HG03095 (cell line): ENCODE data around the gene ARRB1.

Experiments
- ATAC-seq: cut with Tn5 transposase; IDR thresholded peaks from one replicate; pipeline ENCODE4 v1.9.1; 2021; ENCODE audit warnings: moderate library complexity; ENCODE audit not compliant: unreplicated experiment

The ARRB1 gene

DNA sequence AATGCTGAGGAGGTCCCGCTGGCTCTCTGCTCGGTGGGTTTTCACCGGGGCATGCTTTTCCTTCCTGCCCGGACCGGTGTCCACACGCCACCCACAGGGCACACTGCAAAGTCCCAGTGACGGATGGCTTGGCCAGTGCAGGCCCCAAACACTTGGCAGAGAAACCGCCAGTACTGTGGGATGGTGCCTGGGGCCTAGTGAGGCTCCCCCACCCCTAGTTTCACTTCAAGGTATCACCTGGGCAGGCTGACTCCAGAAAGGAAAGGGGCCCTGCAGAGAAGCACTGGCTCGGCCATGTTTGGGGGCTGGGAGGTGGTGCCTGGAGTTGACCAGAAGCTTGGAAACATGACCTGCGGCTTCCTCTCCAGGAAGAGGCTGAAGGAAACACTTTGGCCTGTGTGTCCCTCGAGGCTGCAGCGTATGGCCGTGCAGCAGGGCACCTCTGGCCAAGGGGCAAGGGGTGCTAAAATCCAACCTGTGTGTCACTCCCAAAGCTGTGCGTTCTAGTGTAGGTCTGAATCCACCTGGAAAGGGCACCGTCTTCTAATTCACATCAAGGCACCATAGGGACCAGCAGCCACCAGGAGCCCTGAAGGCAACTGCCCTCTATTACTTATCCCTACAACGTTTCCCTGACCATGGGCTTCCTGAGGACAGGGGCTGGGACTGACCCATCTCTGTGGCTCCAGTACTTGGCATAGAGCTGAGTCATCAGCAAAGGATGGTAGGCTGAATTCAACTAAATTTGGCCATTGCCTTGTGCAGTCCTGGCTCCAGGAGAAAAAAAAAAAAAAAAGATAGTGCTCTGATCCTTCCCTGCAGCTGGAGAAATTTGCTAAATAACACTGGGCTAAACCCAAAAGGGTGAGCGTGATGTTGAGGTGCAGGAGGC, 88.3 kb downstream of the ARRB1 start:
- no peak for ATAC-seq

GRCh38 chr11:75262436-75262835, 89.0 kb downstream of the ARRB1 start:
- ATAC-seq, result no peak

DNA sequence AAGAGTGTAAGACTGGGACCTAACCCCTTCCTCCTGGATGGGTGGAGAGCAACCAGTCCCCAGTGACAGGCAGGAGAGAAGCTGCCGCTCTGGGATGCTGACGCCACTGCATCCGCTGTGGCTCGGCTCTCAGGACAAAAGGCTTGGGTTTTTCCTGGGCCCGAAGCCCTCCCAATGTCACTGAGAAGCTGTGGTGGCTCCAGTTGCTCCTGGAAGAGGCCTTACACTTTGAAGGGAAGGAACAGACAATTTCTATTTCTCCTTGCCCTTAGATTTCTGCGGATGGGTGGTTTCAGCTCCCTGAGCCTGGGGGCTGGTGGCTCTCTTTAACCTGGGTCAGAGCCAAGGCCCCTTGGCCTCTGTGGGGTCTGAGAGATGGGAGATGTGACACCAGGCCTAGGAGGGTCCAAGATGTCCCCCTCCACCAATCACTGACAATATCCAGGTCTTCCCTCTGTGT, 89.5 kb downstream of the ARRB1 start:
- no peak for ATAC-seq

- ATAC-seq, result no peak
Observed at GRCh38 chr11:75260396-75261170, 90.9 kb downstream of the ARRB1 start.

DNA sequence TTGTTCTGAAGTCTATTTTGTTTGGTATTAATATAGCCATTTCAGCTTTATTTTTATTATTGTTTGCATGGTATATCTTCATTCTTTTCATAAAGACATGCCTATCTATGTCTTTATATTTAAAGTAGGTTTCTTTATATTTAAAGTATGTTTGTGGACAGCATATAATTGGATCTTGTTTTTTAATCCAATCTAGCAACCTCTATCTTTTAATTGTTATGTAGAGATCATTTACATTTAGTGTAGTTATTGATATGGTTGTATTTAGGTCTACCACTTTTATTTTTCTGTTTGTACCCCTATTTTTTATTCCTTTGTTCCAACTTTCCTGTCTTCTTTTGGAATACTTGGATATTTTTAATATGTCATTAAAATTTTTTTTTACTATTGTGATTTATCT, 97.1 kb downstream of the ARRB1 start:
- no peak for ATAC-seq

DNA sequence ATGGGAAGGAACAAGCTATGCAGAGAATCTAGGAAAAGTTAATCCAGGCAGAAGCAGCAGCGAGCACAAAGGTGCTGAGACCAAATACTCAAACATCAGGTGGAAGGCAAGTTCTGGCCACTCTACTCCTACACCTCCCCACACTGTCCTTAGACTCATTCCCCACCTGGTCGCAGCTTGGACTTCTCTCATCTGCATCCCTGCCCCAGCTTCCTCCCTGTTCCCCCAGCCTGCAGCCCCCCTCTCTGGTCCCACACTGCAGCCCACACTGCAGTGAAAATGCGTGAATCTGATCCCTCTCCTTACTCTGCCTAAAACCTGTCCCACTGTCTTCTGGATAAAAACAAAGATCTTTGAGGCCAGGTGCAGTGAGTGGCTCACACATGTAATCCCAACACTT, 101.8 kb downstream of the ARRB1 start:
- no peak for ATAC-seq

DNA sequence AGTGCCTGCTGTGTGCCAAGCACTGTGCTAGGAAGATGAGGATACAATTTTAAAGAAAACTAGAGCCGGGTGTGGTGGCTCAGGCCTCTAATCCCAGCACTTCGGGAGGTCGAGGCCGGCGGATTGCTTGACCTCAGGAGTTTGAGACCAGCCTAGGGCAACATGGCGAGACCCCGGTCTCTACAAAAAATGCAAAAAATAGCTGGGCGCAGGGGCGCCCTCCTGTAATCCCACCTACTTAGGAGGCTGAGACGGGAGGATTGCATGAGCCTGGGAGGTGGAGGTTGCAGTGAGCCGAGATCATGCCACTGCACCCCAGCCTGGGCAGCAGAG, 102.6 kb downstream of the ARRB1 start:
- no peak for ATAC-seq

DNA sequence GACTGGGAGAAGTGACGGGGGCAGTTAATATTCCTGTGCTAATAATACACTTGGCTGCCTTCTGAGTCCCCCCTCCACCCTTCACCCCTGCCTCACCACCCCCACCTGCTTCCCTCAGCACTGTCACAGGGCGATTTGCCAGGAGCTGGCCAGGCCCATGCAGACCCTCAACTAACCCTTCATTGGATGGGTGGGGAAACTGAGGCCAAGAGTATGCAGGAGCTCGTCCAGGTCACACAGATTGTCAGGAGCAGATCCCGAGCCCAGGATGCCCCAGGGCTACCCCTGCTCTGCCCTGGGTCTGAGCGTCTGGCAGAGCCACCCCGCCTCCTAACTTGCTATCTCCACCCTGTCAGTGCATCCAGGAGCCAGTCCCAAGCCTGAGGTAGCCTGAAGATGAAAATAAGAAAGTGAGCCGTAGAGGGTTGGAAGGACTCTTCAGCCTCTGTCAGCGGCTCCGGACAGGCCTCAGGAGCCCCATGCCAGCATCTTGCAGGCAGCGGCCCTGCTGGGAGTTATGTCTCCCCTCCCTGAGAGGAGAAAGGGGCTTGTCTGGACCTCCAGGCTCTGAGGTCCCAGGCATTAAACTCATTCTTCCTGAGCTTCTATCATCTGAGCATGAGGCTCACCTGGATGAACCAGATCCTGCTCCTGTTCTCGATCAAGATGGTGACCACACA, 104.7 kb downstream of the ARRB1 start:
- ATAC-seq, result no peak

DNA sequence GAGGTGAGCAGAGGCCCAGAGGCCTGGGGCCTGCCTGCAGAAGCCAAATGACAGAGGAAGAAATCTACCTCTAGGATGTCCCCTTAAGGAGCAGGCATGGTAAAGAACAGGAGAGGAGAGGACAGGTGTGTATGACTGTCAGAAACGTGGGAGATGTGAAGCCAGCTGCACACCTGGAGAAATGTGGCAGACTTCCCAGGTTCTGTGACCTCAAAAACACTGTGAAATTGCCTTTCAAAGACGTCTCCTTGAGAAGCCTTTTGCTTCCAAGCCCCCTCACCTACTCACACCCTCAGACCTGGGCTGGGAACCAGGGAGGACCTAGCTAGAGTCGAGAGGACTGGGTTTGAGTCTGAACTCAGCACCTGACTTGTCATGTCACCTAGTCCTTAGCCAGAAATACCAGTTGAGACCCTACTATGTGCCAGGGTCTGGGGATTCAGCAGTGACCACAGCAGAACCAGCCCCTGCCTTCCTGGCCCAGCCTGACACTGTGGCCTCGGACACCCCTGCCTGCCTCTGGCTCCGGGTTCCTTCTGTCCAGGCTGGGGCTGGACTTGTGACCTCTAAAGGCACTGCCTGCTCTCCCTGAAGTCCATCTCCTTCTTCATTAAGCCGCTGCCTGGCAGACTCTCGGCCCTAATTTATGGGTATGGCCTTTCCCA, 105.3 kb downstream of the ARRB1 start:
- ATAC-seq, result no peak

DNA sequence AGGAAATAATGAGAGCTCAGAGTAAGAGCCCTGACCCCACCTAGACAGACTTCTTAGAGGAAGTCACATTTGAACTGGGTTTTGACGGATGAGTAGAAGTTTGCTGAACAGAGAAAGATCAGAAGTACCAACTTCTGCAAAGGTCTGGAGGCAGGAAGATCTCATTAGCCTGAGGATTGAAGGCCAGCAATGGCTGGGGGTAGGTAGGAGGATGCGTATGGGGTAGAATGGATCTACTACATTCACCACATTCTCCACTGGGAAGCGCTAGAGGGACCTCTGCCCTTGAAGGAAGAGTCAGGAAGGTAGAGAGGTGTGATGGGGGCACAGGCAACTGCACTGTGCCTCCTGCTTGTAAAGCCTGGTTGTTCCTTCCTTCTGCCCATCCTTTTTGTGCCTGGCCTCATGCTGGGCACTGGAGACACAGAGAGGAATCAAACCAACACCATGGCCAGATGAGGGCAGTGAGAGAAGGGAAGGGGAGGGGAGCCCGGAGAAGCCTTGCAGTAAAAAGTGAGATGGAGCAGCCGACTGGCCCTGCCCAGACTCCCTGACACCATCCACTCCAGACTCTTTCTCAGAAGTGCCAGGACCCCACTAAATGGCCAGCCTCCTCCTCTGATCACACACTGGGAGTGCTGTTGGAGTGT, 106.0 kb downstream of the ARRB1 start:
- ATAC-seq, result no peak

GRCh38 chr11:75244052-75244814, 107.2 kb downstream of the ARRB1 start:
- ATAC-seq, result no peak

DNA sequence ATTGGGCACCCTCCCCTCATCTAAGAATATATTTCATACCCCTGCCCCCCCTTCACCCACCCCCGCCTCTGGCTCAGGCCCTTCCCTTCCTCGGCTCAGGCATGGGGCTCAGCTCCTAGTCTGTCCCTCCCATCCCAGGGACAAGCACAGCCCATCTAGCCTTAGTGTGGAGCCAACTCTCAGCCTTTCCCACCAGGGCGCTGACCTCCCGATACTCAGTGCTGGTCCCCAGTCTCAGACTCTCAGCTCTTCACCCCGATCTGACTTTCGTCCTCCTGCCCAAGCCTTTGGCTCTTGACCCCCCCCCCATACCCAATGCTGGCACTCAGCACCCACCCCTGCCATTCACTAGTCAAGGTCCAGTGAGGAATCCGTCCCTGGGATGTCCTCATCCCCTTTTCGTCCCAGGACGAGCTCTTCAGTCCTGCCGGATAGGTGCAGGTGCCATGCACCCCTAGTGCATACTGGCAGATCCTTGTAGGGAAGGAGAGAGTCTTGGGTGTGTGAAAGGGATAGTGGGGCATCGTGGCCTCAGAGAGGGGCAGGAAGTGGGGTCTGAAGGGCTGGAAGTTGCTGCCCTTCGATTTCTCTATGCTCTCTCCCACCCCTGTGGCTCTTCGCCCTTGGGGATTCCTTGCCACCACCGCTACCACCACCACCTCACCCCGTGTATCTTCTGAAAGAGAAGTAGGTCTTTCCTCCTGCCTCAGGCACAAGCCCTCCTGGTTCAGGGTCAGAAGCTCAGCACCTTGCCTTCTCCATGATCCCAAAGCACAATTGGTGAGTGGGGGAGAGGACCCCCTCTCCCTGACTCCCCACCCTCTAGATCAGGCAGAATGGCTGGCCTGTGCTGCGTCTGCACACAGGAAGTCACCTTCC, 108.5 kb downstream of the ARRB1 start:
- ATAC-seq, result no peak

- no peak for ATAC-seq
Observed at GRCh38 chr11:75241906-75242644, 109.4 kb downstream of the ARRB1 start.

DNA sequence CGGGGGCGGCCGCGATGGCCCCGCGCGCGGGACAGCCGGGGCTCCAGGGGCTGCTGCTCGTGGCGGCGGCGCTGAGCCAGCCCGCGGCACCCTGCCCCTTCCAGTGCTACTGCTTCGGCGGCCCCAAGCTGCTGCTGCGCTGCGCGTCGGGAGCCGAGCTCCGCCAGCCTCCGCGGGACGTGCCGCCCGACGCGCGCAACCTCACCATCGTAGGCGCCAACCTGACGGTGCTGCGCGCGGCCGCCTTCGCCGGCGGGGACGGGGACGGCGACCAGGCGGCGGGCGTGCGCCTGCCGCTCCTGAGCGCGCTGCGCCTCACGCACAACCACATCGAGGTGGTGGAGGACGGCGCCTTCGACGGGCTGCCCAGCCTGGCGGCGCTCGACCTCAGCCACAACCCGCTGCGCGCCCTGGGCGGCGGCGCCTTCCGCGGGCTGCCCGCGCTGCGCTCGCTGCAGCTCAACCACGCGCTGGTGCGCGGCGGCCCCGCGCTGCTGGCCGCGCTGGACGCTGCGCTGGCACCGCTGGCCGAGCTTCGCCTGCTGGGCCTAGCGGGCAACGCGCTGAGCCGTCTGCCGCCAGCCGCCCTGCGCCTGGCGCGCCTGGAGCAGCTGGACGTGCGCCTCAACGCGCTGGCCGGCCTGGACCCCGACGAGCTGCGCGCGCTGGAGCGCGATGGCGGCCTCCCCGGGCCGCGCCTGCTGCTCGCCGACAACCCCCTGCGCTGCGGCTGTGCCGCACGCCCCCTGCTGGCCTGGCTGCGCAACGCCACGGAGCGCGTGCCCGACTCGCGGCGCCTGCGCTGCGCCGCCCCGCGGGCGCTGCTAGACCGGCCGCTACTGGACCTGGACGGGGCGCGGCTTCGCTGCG, 110.2 kb downstream of the ARRB1 start:
- peak; percentile 72 for ATAC-seq

DNA sequence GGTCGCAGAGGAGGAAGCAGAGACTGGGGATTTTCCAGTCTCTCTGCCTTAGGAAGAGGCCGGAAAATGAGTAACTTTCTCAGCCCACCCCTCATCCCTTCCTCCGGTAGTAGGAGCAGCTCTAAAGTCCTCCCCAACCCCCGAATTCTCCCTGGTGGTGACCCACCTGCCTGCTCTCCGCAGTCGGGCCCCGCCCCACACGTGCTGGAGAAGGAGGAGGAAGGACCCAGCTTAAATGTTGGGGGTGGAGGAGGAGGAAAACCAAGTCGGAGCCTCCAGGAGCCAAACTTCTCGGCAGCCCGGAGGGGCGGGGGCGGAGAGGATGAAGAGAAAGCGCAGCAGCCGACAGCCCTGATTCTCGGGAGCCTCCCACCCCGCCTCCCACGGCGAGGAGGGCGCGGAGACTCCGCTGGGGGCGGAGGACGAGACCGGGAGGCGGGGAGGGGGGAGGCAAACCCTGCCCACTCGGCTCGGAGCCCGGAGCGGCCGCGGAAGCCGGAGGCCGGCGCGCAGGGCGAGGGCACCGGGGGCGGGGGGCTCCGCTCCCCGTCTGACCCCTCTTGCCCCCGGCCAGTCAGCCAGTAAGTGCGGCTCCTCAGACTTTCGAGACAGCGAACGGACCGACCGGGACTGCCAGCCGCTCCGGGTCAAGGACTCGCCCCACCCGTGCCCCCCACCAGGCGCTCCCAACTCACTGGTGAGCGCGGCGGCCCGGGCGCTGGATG, 111.0 kb downstream of the ARRB1 start, which contains the start of gene TPBGL:
Gene TPBGL, plus strand, starts transcription at position 464 of the 725 bp plus-strand sequence. CDS start 276 bp downstream, outside the sequence.
- no peak for ATAC-seq

DNA sequence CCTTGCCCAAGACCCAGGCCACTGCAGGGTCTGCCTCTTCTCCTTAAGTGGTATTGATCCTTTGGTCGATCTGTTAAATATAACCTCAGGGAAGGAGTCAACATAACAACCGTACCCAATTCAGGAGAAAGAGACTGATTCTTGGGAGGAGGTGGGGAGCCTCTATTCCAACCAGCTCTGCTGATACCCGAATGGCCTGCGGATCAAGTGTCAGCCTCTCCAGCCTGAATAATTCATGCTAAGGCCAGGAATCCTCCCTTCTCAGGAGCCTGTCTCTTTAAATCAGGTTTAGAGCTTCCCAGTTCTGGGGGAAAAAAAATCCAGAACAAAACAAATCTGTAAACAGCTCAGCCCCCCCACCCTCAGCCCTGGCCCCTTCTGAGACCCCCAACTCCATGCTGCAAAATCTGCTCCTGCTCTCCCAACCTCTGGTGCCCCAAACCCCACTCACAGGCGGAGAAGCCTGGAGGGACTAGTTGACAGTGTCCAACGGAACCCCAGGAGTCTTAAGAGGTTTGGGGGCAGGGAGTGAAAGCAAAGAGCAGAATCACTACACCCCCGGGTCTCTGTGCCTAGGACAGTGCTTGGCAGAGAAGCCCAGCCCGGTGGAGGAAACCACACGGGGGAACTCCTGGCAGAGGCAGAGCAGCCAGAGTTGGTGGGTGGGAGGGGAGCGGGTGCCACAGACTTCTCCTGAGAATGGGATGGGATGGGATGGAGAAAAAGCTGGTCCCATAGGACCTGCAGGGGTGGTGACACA, 111.8 kb downstream of the ARRB1 start:
- ATAC-seq, result no peak
